Prostate gland (tissue), 1 donor: ENCODE results near the gene RETREG1.

ENCODE experiments used
- POLR2A ChIP-seq: fragments of 450-650 bp; IDR thresholded peaks from one replicate; pipeline ENCODE4 v1.6.1; 2016; ENCODE audit warnings: antibody characterized with exemption, mild to moderate bottlenecking
- POLR2AphosphoS5 ChIP-seq: sonication (generic); formaldehyde crosslinking; IDR thresholded peaks from one replicate; pipeline ENCODE4 v1.6.1; 2017; ENCODE audit warnings: antibody characterized with exemption

- TF ChIP-seq POLR2A = no peak
- TF ChIP-seq POLR2AphosphoS5 = no peak
Observed at GRCh38 chr5:16480144-16480543, 136.7 kb downstream of the RETREG1 start.
